Esophagus muscularis mucosa (tissue), 4 donors: ENCODE data around the gene CACNB3. TPM values are rescaled to one million over a fixed set of nuclear protein-coding genes. Genes with fewer than 3 reads are reported as not detected.

Source experiments
- DNase-seq: peaks from one replicate; pipeline ENCODE4 v3.0.0-alpha.2; 2017; ENCODE audit errors: extremely low spot score
- H3K27ac ChIP-seq, 4 donors: fragments of 200-600 bp; sonication (generic); replicated peaks in 1 of 4; 1 replicate in 3 of 4; 2 replicates in 1 of 4; pipeline ENCODE4 v1.5.1; 2016 to 2019; ENCODE audit warnings: mild to moderate bottlenecking in 1 of 4
- H3K27me3 ChIP-seq, 4 donors: fragments of 200-600 bp; sonication (generic); one replicate each; pipeline versions ENCODE4 v1.5.1 to v1.6.0; 2016 to 2019
- H3K36me3 ChIP-seq, 4 donors: fragments of 200-600 bp; sonication (generic); one replicate each; pipeline ENCODE4 v1.5.1; 2016 to 2019
- H3K4me1 ChIP-seq, 4 donors: fragments of 200-600 bp; sonication (generic); one replicate each; pipeline ENCODE4 v1.5.1; 2016 to 2019
- H3K4me3 ChIP-seq, 4 donors: fragments of 200-600 bp; sonication (generic); 1 replicate in 2 of 4; 2 replicates in 2 of 4; pipeline ENCODE4 v1.5.1; 2016 to 2019; ENCODE audit warnings: mild to moderate bottlenecking in 4 of 4, moderate library complexity in 1 of 4
- H3K9me3 ChIP-seq, 4 donors: fragments of 200-600 bp; sonication (generic); 1 replicate in 3 of 4; 2 replicates in 1 of 4; pipeline ENCODE4 v1.5.1; 2016 to 2019
- CTCF ChIP-seq, 3 experiments: fragments of 200-600 bp in 2 of 3; fragments of 450-650 bp in 1 of 3; sonication (generic) in 2 of 3; IDR thresholded peaks; one replicate each; pipeline ENCODE4 v1.5.1; 2017 to 2019; ENCODE audit warnings: antibody characterized with exemption in 3 of 3, mild to moderate bottlenecking in 2 of 3, moderate library complexity in 1 of 3
- EP300 ChIP-seq: sonication (generic); formaldehyde crosslinking; IDR thresholded peaks from one replicate; pipeline ENCODE4 v1.6.1; 2017; ENCODE audit warnings: antibody characterized with exemption
- POLR2A ChIP-seq: fragments of 450-650 bp; IDR thresholded peaks from one replicate; pipeline ENCODE4 v1.6.1; 2017; ENCODE audit warnings: antibody characterized with exemption, moderate library complexity, mild to moderate bottlenecking, low read depth
- POLR2AphosphoS5 ChIP-seq, 2 donors: sonication (generic); formaldehyde crosslinking; IDR thresholded peaks; one replicate each; pipeline ENCODE4 v1.6.1; 2017; ENCODE audit warnings: antibody characterized with exemption in 2 of 2
- WGBS: methylation state at CpG from one replicate; pipeline ENCODE4 v1.1.5; 2018; 5-methylcytosine and 5-hydroxymethylcytosine counted together
- intact Hi-C: fragments of 100-400 bp; cut with DNase I; formaldehyde crosslinking; loops from one replicate; pipeline ENCODE4 v1.15.1; 2023
- total RNA-seq, 4 donors: library from RNA; depleted of rRNA; stranded (reverse); fragments of >200 nt; gene quantifications; one replicate each; pipeline versions ENCODE4 v1.1.0 to v1.2.1, GENCODE V29; 2016

CACNB3 gene
- total RNA-seq, 4 donors from 2014 or later = 11.6 to 41.0 (median 28.4) TPM

- H3K36me3 ChIP-seq = peaks cover 11 to 49% (median 32%) of the 10 kb centered on the region in 4 donors
- no peak overlapping the region for H3K27ac ChIP-seq
- H3K9me3 ChIP-seq = no peaks in the 10 kb centered on the region
- intact Hi-C loops = no loop called here
- H3K27me3 ChIP-seq = no peaks in the 10 kb centered on the region
- no peak for DNase-seq
- H3K4me3 ChIP-seq = no peak overlapping the region
- WGBS = 75% methylated on average over 2 of the region's 2 CpGs
- peaks cover 10 to 16% (median 15%) of the 10 kb centered on the region in 4 donors for H3K4me1 ChIP-seq
- TF ChIP-seq POLR2A (no peak), CTCF (IDR thresholded peaks at IDR 0.05) (no peak), POLR2AphosphoS5 (IDR thresholded peaks at IDR 0.05) (no peak), EP300 (no peak)
Observed at GRCh38 chr12:48822711-48823110, 4.4 kb downstream of the CACNB3 start.

GRCh38 chr12:48823281-48823680 is 5.0 kb downstream of the CACNB3 start:
- Histone ChIP-seq H3K4me1 (peaks cover 6 to 11% (median 10%) of the 10 kb centered on the region in 4 donors), H3K4me3 (no peak overlapping the region), H3K36me3 (peaks cover 13 to 55% (median 38%) of the 10 kb centered on the region in 4 donors), H3K9me3 (no peaks in the 10 kb centered on the region), H3K27me3 (no peaks in the 10 kb centered on the region), H3K27ac (no peak overlapping the region)
- TF ChIP-seq POLR2AphosphoS5 (IDR thresholded peaks at IDR 0.05) (no peak), EP300 (no peak), CTCF (IDR thresholded peaks at IDR 0.05) (no peak), POLR2A (no peak)
- WGBS = 89% methylated on average over 11 of the region's 11 CpGs
- DNase-seq = no peak
- intact Hi-C loops = no loop called here

DNA sequence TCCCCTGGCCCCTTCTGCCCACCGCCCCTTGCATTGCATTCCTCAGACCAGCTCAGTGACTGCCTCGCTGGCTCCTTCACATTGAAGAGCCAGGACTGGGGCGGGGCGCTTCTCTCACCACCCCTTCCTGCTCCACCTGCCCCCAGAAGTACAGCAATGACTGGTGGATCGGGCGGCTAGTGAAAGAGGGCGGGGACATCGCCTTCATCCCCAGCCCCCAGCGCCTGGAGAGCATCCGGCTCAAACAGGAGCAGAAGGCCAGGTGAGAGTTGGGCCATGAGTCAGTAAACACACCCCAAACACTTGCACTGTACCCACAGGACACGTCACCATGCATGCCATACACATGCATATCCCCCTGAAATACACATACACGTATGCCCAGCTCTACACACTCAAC is 5.8 kb downstream of the CACNB3 start:
- intact Hi-C loops = no loop called here
- TF ChIP-seq CTCF (IDR thresholded peaks at IDR 0.05) = no peak
- TF ChIP-seq POLR2A = no peak
- TF ChIP-seq POLR2AphosphoS5 (IDR thresholded peaks at IDR 0.05) = no peak
- TF ChIP-seq EP300 = no peak
- Histone ChIP-seq H3K4me3 (no peak overlapping the region), H3K27ac (no peak overlapping the region), H3K36me3 (peaks cover 20 to 63% (median 46%) of the 10 kb centered on the region in 4 donors), H3K4me1 (peaks cover 3 to 5% (median 5%) of the 10 kb centered on the region in 4 donors), H3K9me3 (no peaks in the 10 kb centered on the region), H3K27me3 (no peaks in the 10 kb centered on the region)
- no peak for DNase-seq
- 89% methylated on average over 12 of the region's 12 CpGs for WGBS

DNA sequence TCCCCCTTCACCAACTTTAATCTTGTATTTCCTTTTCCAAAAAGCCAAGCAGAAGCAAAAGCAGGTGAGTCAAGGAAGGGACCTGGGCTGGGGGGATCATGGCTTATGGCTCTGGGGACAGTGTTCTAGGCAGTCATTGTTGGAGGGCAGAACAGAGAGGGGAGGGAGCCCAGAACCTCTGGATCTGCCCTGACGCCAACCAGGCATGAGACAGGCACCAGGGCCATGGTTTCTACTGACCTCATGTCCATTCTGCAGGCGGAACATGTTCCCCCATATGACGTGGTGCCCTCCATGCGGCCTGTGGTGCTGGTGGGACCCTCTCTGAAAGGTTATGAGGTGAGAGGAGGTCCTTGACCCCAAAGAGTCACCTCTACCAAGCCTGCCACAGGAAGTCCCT is 6.6 kb downstream of the CACNB3 start:
- peaks cover 28 to 71% (median 54%) of the 10 kb centered on the region in 4 donors for H3K36me3 ChIP-seq
- 96% methylated on average over 4 of the region's 4 CpGs for WGBS
- no peak for TF ChIP-seq POLR2A
- TF ChIP-seq POLR2AphosphoS5 (IDR thresholded peaks at IDR 0.05) = no peak

DNA sequence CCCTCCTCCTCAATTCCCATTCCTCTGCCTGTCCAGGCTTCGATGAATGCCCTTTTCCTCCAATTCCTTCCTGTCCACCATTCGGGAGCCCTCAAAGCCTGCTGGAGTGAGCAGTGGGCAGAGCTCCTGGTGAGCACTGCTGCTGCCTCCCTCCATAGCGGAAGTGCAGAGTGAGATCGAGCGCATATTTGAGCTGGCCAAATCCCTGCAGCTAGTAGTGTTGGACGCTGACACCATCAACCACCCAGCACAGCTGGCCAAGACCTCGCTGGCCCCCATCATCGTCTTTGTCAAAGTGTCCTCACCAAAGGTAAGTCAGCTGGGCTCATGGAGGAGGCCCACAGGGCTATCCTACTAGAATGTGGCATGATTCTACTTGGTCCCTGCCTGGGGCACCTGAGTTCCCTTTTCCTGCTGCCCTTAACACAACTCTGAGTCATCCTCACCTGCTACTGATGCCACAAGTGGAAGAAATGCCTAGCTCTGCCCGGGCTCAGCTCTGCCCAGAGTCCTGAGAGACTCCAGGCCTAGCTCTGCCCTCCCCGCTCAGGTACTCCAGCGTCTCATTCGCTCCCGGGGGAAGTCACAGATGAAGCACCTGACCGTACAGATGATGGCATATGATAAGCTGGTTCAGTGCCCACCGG is 8.0 kb downstream of the CACNB3 start:
- Histone ChIP-seq H3K27ac (no peak overlapping the region), H3K36me3 (peaks cover 41 to 86% (median 68%) of the 10 kb centered on the region in 4 donors), H3K4me3 (no peak overlapping the region), H3K9me3 (no peaks in the 10 kb centered on the region), H3K4me1 (no peaks in the 10 kb centered on the region), H3K27me3 (no peaks in the 10 kb centered on the region)
- intact Hi-C loops = no loop called here
- no peak for DNase-seq
- WGBS = 80% methylated on average over 11 of the region's 15 CpGs
- TF ChIP-seq POLR2A (no peak), POLR2AphosphoS5 (IDR thresholded peaks at IDR 0.05) (no peak), CTCF (IDR thresholded peaks at IDR 0.05) (no peak), EP300 (no peak)

More for the DNA sequence above, 6.6 kb downstream of the CACNB3 start:
- no peaks in the 10 kb centered on the region for H3K9me3 ChIP-seq
- DNase-seq = no peak
- intact Hi-C loops = no loop called here
- H3K4me3 ChIP-seq = no peak overlapping the region
- H3K27me3 ChIP-seq = no peaks in the 10 kb centered on the region
- no peak overlapping the region for H3K27ac ChIP-seq
- no peaks in the 10 kb centered on the region for H3K4me1 ChIP-seq
